ENCODE measurements around the gene TBCC. TPM values are rescaled to one million over a fixed set of nuclear protein-coding genes. Genes with fewer than 3 reads are reported as not detected.

Gene TBCC
- total and polyA plus RNA-seq, 4 donors = 6.9 to 13.5 (median 11.7) TPM

DNA sequence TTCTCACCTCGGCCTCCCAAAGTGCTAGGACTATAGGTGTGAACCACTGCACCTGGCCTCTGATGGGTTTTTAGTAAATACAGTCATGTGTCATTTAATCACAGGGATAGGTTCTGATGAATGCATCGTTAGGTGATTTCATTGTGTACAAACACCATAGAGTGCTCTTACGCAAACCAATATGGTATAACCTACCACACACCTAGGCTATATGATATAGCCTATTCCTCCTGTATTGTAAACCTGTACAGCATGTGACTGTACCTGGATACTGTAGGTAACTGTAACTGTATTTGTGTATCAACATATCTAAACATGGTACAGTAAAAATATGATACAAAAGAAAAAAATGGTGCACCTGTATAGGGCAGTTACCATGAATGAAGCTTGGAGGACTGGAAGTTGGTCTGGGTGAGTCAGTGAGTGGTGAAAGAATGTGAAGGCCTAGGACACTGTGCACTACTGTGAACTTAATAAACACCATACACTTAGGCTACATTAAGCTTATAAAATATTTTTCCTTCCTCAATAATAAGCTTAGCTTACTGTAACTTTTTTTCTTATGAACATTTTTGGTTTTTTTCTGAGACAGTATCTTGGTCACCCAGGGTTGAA is 45.9 kb upstream of the TBCC start:
- Histone ChIP-seq H3K27me3 (ENCODE audit: control insufficient read depth in 4 of 4, insufficient read depth in 4 of 4, low read length in 3 of 4) (no peaks in the 10 kb centered on the region), H3K4me1 (ENCODE audit: control insufficient read depth in 4 of 4, insufficient read depth in 4 of 4, low read length in 3 of 4) (peaks cover 2 to 11% (median 7%) of the 10 kb centered on the region in 4 donors), H3K4me3 (ENCODE audit: low read depth in 1 of 3, low read length in 3 of 3) (no peak overlapping the region), H3K36me3 (ENCODE audit: control insufficient read depth in 4 of 4, insufficient read depth in 3 of 4, low read depth in 1 of 4, low read length in 3 of 4) (no peaks in the 10 kb centered on the region), H3K9me3 (ENCODE audit: control insufficient read depth in 4 of 4, low read length in 3 of 4) (no peaks in the 10 kb centered on the region), H3K27ac (ENCODE audit: low read depth in 1 of 2, low read length in 2 of 2) (no peak overlapping the region), H3K9ac (ENCODE audit: low read depth in 1 of 2, low read length in 2 of 2) (no peak overlapping the region)
- DNase-seq (ENCODE audit: low spot score) = no peak
- WGBS = 88% methylated on average over 3 of the region's 3 CpGs
- TF ChIP-seq, protein P1, sequence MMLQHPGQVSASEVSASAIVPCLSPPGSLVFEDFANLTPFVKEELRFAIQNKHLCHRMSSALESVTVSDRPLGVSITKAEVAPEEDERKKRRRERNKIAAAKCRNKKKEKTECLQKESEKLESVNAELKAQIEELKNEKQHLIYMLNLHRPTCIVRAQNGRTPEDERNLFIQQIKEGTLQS (IDR thresholded peaks at IDR 0.05) = no peak
- no peak for TF ChIP-seq HNF4G (IDR thresholded peaks at IDR 0.05)
- TF ChIP-seq YY1 (IDR thresholded peaks at IDR 0.05) = no peak
- TF ChIP-seq JUND (IDR thresholded peaks at IDR 0.05) = no peak
- TF ChIP-seq ZBTB33 (IDR thresholded peaks at IDR 0.05) = no peak
- TF ChIP-seq SP1 (IDR thresholded peaks at IDR 0.05) = no peak
- TF ChIP-seq GABPA (IDR thresholded peaks at IDR 0.05 in 1 of 2, conservative IDR thresholded peaks at IDR 0.05 in 1 of 2) = no peak
- no peak for TF ChIP-seq RXRA (IDR thresholded peaks at IDR 0.05)
- no peak for TF ChIP-seq TAF1 (conservative IDR thresholded peaks at IDR 0.05)

- Histone ChIP-seq H3K36me3 (ENCODE audit: control insufficient read depth in 4 of 4, insufficient read depth in 3 of 4, low read depth in 1 of 4, low read length in 3 of 4) (no peaks in the 10 kb centered on the region), H3K4me1 (ENCODE audit: control insufficient read depth in 4 of 4, insufficient read depth in 4 of 4, low read length in 3 of 4) (peaks cover 2 to 22% (median 9%) of the 10 kb centered on the region in 4 donors), H3K9me3 (ENCODE audit: control insufficient read depth in 4 of 4, low read length in 3 of 4) (no peaks in the 10 kb centered on the region), H3K4me3 (ENCODE audit: low read depth in 1 of 3, low read length in 3 of 3) (no peak overlapping the region), H3K27me3 (ENCODE audit: control insufficient read depth in 4 of 4, insufficient read depth in 4 of 4, low read length in 3 of 4) (no peaks in the 10 kb centered on the region), H3K9ac (ENCODE audit: low read depth in 1 of 2, low read length in 2 of 2) (no peak overlapping the region), H3K27ac (ENCODE audit: low read depth in 1 of 2, low read length in 2 of 2) (no peak overlapping the region)
- DNase-seq (ENCODE audit: low spot score) = no peak
- TF ChIP-seq SP1 (IDR thresholded peaks at IDR 0.05) (no peak), FOXA1 (IDR thresholded peaks at IDR 0.05) (no peak), NR2F2 (IDR thresholded peaks at IDR 0.05) (no peak)
- TF ChIP-seq, protein P1 (IDR thresholded peaks at IDR 0.05) = no peak
- WGBS = 78% methylated on average over 5 of the region's 5 CpGs
Measured at GRCh38 chr6:42790549-42791181, 44.8 kb upstream of the TBCC start.

GRCh38 chr6:42788671-42789070 is 42.8 kb upstream of the TBCC start:
- TF ChIP-seq HNF4G (IDR thresholded peaks at IDR 0.05) (no peak), RAD21 (IDR thresholded peaks at IDR 0.05) (no peak), YY1 (IDR thresholded peaks at IDR 0.05) (no peak)
- Histone ChIP-seq H3K4me1 (ENCODE audit: control insufficient read depth in 4 of 4, insufficient read depth in 4 of 4, low read length in 3 of 4) (peaks cover 3 to 35% (median 11%) of the 10 kb centered on the region in 4 donors), H3K36me3 (ENCODE audit: control insufficient read depth in 4 of 4, insufficient read depth in 3 of 4, low read depth in 1 of 4, low read length in 3 of 4) (no peaks in the 10 kb centered on the region), H3K27ac (ENCODE audit: low read depth in 1 of 2, low read length in 2 of 2) (no peak overlapping the region), H3K4me3 (ENCODE audit: low read depth in 1 of 3, low read length in 3 of 3) (no peak overlapping the region), H3K9me3 (ENCODE audit: control insufficient read depth in 4 of 4, low read length in 3 of 4) (no peaks in the 10 kb centered on the region), H3K27me3 (ENCODE audit: control insufficient read depth in 4 of 4, insufficient read depth in 4 of 4, low read length in 3 of 4) (no peaks in the 10 kb centered on the region), H3K9ac (ENCODE audit: low read depth in 1 of 2, low read length in 2 of 2) (no peak overlapping the region)
- WGBS = 91% methylated on average over 4 of the region's 4 CpGs
- no peak for DNase-seq (ENCODE audit: low spot score)
